IMR-90 (cell line): ENCODE measurements around the gene ARFIP2. TPM values are rescaled to one million over a fixed set of nuclear protein-coding genes. Genes with fewer than 3 reads are reported as not detected.
A peak's percentile ranks its signal among the peaks of the same experiment; 100 is the strongest.

Source experiments
- ATAC-seq: fragments of 200-7000 bp; cut with Tn5 transposase; 2 replicates; pipeline ENCODE4 v1.9.1; 2020; ENCODE audit warnings: low read depth, mild to moderate bottlenecking, moderate library complexity
- BruUV-seq: library from RNA; stranded (reverse); fragments of 400-500 nt; replicated peaks from 2 replicates; lab custom pipeline; 2021; lab: Mats Ljungman, UMichigan
- CTCF ChIA-PET: fragments of 300-600 bp; formaldehyde crosslinking; extraction: SDS; loops from one replicate; lab custom pipeline; 2021; ENCODE audit warnings: antibody characterized with exemption; lab: Yijun Ruan, JAX
- POLR2A ChIA-PET: fragments of 300-600 bp; sonication (Branson Sonifier 250); formaldehyde crosslinking; loops from one replicate; lab custom pipeline; 2022; ENCODE audit warnings: antibody characterized with exemption; ENCODE audit not compliant: unreplicated experiment; lab: Charles Lee
- DNase-seq: peaks from one replicate; pipeline ENCODE4 v3.0.0; 2013
- H2AFZ ChIP-seq: replicated peaks from 2 replicates; pipeline ENCODE3; 2013; ENCODE audit warnings: low read length, mild to moderate bottlenecking; ENCODE audit not compliant: poor library complexity
- H2AK5ac ChIP-seq: 2 replicates; pipeline ENCODE4 v1.6.1; 2013; ENCODE audit warnings: low read depth, low read length, inconsistent platforms
- H2AK9ac ChIP-seq: replicated peaks from 2 replicates; pipeline ENCODE3; 2013; ENCODE audit warnings: mild to moderate bottlenecking, low read depth, low read length, moderate library complexity; ENCODE audit not compliant: poor library complexity
- H2BK120ac ChIP-seq: 2 replicates; pipeline ENCODE4 v1.6.1; 2013; ENCODE audit warnings: low read depth, low read length, inconsistent platforms
- H2BK15ac ChIP-seq: 3 replicates; pipeline ENCODE4 v1.6.1; 2013; ENCODE audit warnings: low read depth, low read length, inconsistent platforms
- H2BK20ac ChIP-seq: 2 replicates; pipeline ENCODE4 v1.6.1; 2013; ENCODE audit warnings: low read depth, mild to moderate bottlenecking, inconsistent platforms, low read length, moderate library complexity
- H2BK5ac ChIP-seq: 2 replicates; pipeline ENCODE4 v1.6.1; 2013; ENCODE audit warnings: mild to moderate bottlenecking, low read depth, low read length, inconsistent platforms; ENCODE audit not compliant: poor library complexity, severe bottlenecking
- H3K14ac ChIP-seq: replicated peaks from 2 replicates; pipeline ENCODE4 v1.6.1; 2013; ENCODE audit warnings: low read depth, low read length, inconsistent platforms
- H3K18ac ChIP-seq: 2 replicates; pipeline ENCODE4 v1.6.1; 2013; ENCODE audit warnings: low read depth, low read length, control low read depth
- H3K23ac ChIP-seq: 2 replicates; pipeline ENCODE4 v1.6.1; 2013; ENCODE audit warnings: low read depth, low read length, inconsistent platforms
- H3K27ac ChIP-seq: 2 replicates; pipeline ENCODE4 v1.5.1; 2013; ENCODE audit warnings: mild to moderate bottlenecking, control low read depth, low read length; ENCODE audit not compliant: insufficient read depth
- H3K27me3 ChIP-seq: 2 replicates; pipeline ENCODE4 v1.6.1; 2013; ENCODE audit warnings: low read length; ENCODE audit not compliant: control insufficient read depth, insufficient read depth
- H3K36me3 ChIP-seq: 2 replicates; pipeline ENCODE4 v1.6.1; 2013; ENCODE audit warnings: low read length, mixed read lengths; ENCODE audit not compliant: control insufficient read depth, insufficient read depth
- H3K4ac ChIP-seq: 2 replicates; pipeline ENCODE4 v1.6.1; 2013; ENCODE audit warnings: low read depth, low read length, inconsistent platforms
- H3K4me1 ChIP-seq: 2 replicates; pipeline ENCODE4 v1.6.1; 2013; ENCODE audit warnings: low read length, mixed read lengths; ENCODE audit not compliant: control insufficient read depth, insufficient read depth
- H3K4me2 ChIP-seq: 2 replicates; pipeline ENCODE4 v1.6.1; 2013; ENCODE audit warnings: low read depth, mild to moderate bottlenecking, control low read depth, low read length, moderate library complexity
- H3K4me3 ChIP-seq: 2 replicates; pipeline ENCODE4 v1.5.1; 2013; ENCODE audit warnings: low read depth, mild to moderate bottlenecking, control low read depth, low read length, moderate library complexity; ENCODE audit not compliant: insufficient read depth
- H3K56ac ChIP-seq: 2 replicates; pipeline ENCODE4 v1.6.1; 2013; ENCODE audit warnings: low read length, inconsistent platforms; ENCODE audit not compliant: insufficient read depth; ENCODE audit errors: extremely low read depth
- H3K79me1 ChIP-seq, 2 experiments: 2 replicates each; pipeline ENCODE4 v1.6.1; 2013; ENCODE audit warnings: low read length in 2 of 2, inconsistent platforms in 1 of 2, low read depth in 1 of 2
- H3K9ac ChIP-seq: 2 replicates; pipeline ENCODE4 v1.6.1; 2013; ENCODE audit warnings: low read depth, low read length, control low read depth
- H3K9me1 ChIP-seq: 2 replicates; pipeline ENCODE4 v1.6.1; 2013; ENCODE audit warnings: low read length, inconsistent platforms; ENCODE audit not compliant: insufficient read depth
- H3K9me3 ChIP-seq: 2 replicates; pipeline ENCODE4 v1.6.1; 2013; ENCODE audit warnings: low read length; ENCODE audit not compliant: control insufficient read depth, insufficient read depth
- H4K20me1 ChIP-seq: 2 replicates; pipeline ENCODE4 v1.6.1; 2013; ENCODE audit warnings: low read length, inconsistent platforms; ENCODE audit not compliant: insufficient read depth
- H4K5ac ChIP-seq: 2 replicates; pipeline ENCODE4 v1.6.1; 2013; ENCODE audit warnings: mild to moderate bottlenecking, low read depth, low read length, control low read depth
- H4K8ac ChIP-seq, 2 experiments: 2 replicates each; pipeline ENCODE4 v1.6.1; 2013; ENCODE audit warnings: low read depth in 2 of 2, low read length in 2 of 2, control low read depth in 1 of 2, inconsistent platforms in 1 of 2
- H4K91ac ChIP-seq: 2 replicates; pipeline ENCODE4 v1.6.1; 2013; ENCODE audit warnings: low read depth, low read length, inconsistent platforms; ENCODE audit not compliant: insufficient read depth
- BHLHE40 ChIP-seq: fragments of 150-350 bp; IDR thresholded peaks from 2 replicates; pipeline ENCODE4 v1.6.1; 2016; ENCODE audit warnings: mild to moderate bottlenecking, low read depth, low read length
- CEBPB ChIP-seq: IDR thresholded peaks from 2 replicates; pipeline ENCODE4 v1.6.1; 2012; ENCODE audit warnings: low read depth, low read length, improper control_type of control experiment
- CHD1 ChIP-seq: IDR thresholded peaks from 2 replicates; pipeline ENCODE4 v1.6.1; 2012; ENCODE audit warnings: low read depth, low read length, improper control_type of control experiment
- FOS ChIP-seq: fragments of 150-350 bp; IDR thresholded peaks from 2 replicates; pipeline ENCODE4 v1.6.1; 2016; ENCODE audit warnings: low read depth, low read length
- MAFK ChIP-seq: IDR thresholded peaks from 2 replicates; pipeline ENCODE4 v1.6.1; 2012; ENCODE audit warnings: low read depth, low read length, improper control_type of control experiment
- MAZ ChIP-seq: IDR thresholded peaks from 2 replicates; pipeline ENCODE4 v1.6.1; 2012; ENCODE audit warnings: low read depth, mild to moderate bottlenecking, low read length, improper control_type of control experiment, moderate library complexity, borderline replicate concordance
- MXI1 ChIP-seq: IDR thresholded peaks from 2 replicates; pipeline ENCODE4 v1.6.1; 2012; ENCODE audit warnings: low read depth, mild to moderate bottlenecking, low read length, moderate library complexity, borderline replicate concordance
- NFE2L2 ChIP-seq: fragments of 150-350 bp; IDR thresholded peaks from 2 replicates; pipeline ENCODE4 v1.6.1; 2016; ENCODE audit warnings: low read depth, mild to moderate bottlenecking, low read length
- POLR2A ChIP-seq: IDR thresholded peaks from 2 replicates; pipeline ENCODE4 v1.6.1; 2012; ENCODE audit warnings: mild to moderate bottlenecking, low read depth, low read length
- RAD21 ChIP-seq: IDR thresholded peaks from 2 replicates; pipeline ENCODE4 v1.6.1; 2012; ENCODE audit warnings: low read length, improper control_type of control experiment
- RCOR1 ChIP-seq: IDR thresholded peaks from 2 replicates; pipeline ENCODE4 v1.6.1; 2012; ENCODE audit warnings: mild to moderate bottlenecking, low read length, improper control_type of control experiment; ENCODE audit not compliant: insufficient replicate concordance
- RFX5 ChIP-seq: IDR thresholded peaks from 2 replicates; pipeline ENCODE4 v1.8.0; 2012; ENCODE audit warnings: low read depth, mild to moderate bottlenecking, low read length, moderate library complexity
- SMC3 ChIP-seq: fragments of 150-350 bp; IDR thresholded peaks from 2 replicates; pipeline ENCODE4 v1.6.1; 2016; ENCODE audit warnings: low read depth, mild to moderate bottlenecking, antibody characterized with exemption, low read length, moderate library complexity
- WGBS, 2 experiments: methylation state at CpG; one replicate each; pipeline versions ENCODE4 v1.1.5 to v1.1.7; 2013; ENCODE audit warnings: missing lambda C conversion rate in 2 of 2; ENCODE audit not compliant: insufficient read length in 1 of 2; ENCODE audit errors: extremely low coverage in 2 of 2; 5-methylcytosine and 5-hydroxymethylcytosine counted together
- dilution Hi-C: fragments of 300-500 bp; cut with HindIII; formaldehyde crosslinking; loops from one replicate; pipeline ENCODE4 v1.14.3; 2018; ENCODE audit warnings: low sequenced_read_pairs; ENCODE audit not compliant: unreplicated experiment
- in situ Hi-C: fragments of 300-500 bp; cut with MboI; formaldehyde crosslinking; loops from 3 replicates; pipeline ENCODE4 v1.14.3; 2019; ENCODE audit warnings: low sequenced_read_pairs, inconsistent platforms, mixed read lengths
- intact Hi-C: fragments of 100-400 bp; cut with micrococcal nuclease; formaldehyde crosslinking; loops from 2 replicates; pipeline ENCODE4 v1.10.0; 2022
- polyA plus RNA-seq, 3 experiments: library from polyadenylated mRNA; depleted of rRNA; stranded (reverse); fragments of >200 nt; gene quantifications; 2 replicates each; pipeline ENCODE4 v1.2.3, GENCODE V29; 2012; ENCODE audit warnings: low replicate concordance in 1 of 3
- total RNA-seq: library from RNA; depleted of rRNA; stranded (reverse); fragments of >200 nt; gene quantifications from 2 replicates; pipeline ENCODE4 v1.2.3, GENCODE V29; 2012
- TF ChIP-seq, protein P1 (sequence below): conservative IDR thresholded peaks from 2 replicates; pipeline ENCODE4 v1.5.1; 2012; ENCODE audit warnings: mild to moderate bottlenecking, low read depth, low read length, improper control_type of control experiment
- TF ChIP-seq, protein P2 (sequence below): fragments of 150-350 bp; IDR thresholded peaks from 2 replicates; pipeline ENCODE4 v1.6.1; 2016; ENCODE audit warnings: low read depth, mild to moderate bottlenecking, low read length, moderate library complexity, borderline replicate concordance
- TF ChIP-seq, protein P3 (sequence below): fragments of 150-350 bp; IDR thresholded peaks from 2 replicates; pipeline ENCODE4 v1.6.1; 2017; ENCODE audit warnings: mild to moderate bottlenecking, antibody characterized with exemption, low read length, low read depth

The ARFIP2 gene
- total and polyA plus RNA-seq, 2 of the 4 experiments (the other 2 are of a cell fraction), result 84.4 to 93.9 TPM

DNA sequence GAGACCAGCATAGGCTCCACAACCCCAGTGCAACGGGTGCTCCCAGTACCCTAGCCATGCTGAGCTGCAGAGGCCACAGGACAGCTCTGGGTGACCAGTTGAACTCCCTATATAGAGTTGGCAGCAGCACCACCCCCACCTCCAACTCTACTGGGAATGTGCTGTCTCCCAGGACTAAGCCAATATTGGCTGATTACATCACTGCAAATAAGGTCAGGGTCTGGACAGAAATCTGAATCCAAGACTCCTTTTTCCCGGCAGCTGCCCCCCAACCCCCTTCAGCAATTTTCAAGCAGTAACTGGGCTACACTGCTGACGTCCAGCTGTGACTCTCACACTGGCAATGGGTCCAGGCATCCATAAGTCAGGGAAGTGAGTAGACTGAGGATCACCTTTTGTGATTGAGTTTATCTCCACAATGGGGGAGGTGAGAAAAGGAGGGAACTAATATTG is 40.2 kb downstream of the ARFIP2 start, which contains the start of gene HPX:
Gene HPX (minus strand): TSS at position 82 of the 453 bp plus-strand sequence. CDS start 24 bp downstream, at position 58.
- DNase-seq (no peak), ATAC-seq (no peak)
- POLR2A ChIA-PET, result no interaction called here
- Histone ChIP-seq H4K20me1 (no peaks in the 10 kb centered on the region), H2AFZ (peak within 1 kb of the TSS; percentile 36), H3K4me2 (no peak within 1 kb of the TSS), H3K14ac (no peak within 1 kb of the TSS), H3K9ac (no peak within 1 kb of the TSS), H3K79me1 (no peaks in the 10 kb centered on the region), H3K4ac (no peak within 1 kb of the TSS), H3K9me3 (no peaks in the 10 kb centered on the region), H3K9me1 (no peaks in the 10 kb centered on the region), H3K27ac (no peak within 1 kb of the TSS), H3K27me3 (no peaks in the 10 kb centered on the region), H3K23ac (no peak within 1 kb of the TSS), H3K36me3 (no peaks in the 10 kb centered on the region), H4K5ac (no peak within 1 kb of the TSS), H2AK5ac (no peak within 1 kb of the TSS), H2BK120ac (no peak within 1 kb of the TSS), H4K8ac (no peak within 1 kb of the TSS), H2BK5ac (no peak within 1 kb of the TSS), H3K4me3 (no peak within 1 kb of the TSS), H3K56ac (no peak within 1 kb of the TSS), H2AK9ac (no peak within 1 kb of the TSS), H3K4me1 (no peaks in the 10 kb centered on the region), H2BK20ac (no peak within 1 kb of the TSS), H3K18ac (no peak within 1 kb of the TSS), H4K91ac (no peak within 1 kb of the TSS), H2BK15ac (no peak within 1 kb of the TSS)
- in situ Hi-C loops, result loop anchor here (5.0 kb wide), 1 partner anchor 59 kb away; no protein-coding TSS in a partner anchor
- CTCF ChIA-PET, result interaction anchor here (1.2 to 6.7 kb wide), 2 partner anchors 56 to 62 kb away, joined by 3 to 107 read pairs; no protein-coding TSS in a partner anchor
- BruUV-seq, result no TSS peak
- TF ChIP-seq NFE2L2, result no peak
- TF ChIP-seq SMC3, result no peak
- no peak for TF ChIP-seq RFX5
- TF ChIP-seq FOS, result no peak
- no peak for TF ChIP-seq POLR2A
- no peak for TF ChIP-seq RCOR1
- TF ChIP-seq MAFK, result no peak
- TF ChIP-seq, protein P1, sequence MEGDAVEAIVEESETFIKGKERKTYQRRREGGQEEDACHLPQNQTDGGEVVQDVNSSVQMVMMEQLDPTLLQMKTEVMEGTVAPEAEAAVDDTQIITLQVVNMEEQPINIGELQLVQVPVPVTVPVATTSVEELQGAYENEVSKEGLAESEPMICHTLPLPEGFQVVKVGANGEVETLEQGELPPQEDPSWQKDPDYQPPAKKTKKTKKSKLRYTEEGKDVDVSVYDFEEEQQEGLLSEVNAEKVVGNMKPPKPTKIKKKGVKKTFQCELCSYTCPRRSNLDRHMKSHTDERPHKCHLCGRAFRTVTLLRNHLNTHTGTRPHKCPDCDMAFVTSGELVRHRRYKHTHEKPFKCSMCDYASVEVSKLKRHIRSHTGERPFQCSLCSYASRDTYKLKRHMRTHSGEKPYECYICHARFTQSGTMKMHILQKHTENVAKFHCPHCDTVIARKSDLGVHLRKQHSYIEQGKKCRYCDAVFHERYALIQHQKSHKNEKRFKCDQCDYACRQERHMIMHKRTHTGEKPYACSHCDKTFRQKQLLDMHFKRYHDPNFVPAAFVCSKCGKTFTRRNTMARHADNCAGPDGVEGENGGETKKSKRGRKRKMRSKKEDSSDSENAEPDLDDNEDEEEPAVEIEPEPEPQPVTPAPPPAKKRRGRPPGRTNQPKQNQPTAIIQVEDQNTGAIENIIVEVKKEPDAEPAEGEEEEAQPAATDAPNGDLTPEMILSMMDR, result no peak
- TF ChIP-seq, protein P2, sequence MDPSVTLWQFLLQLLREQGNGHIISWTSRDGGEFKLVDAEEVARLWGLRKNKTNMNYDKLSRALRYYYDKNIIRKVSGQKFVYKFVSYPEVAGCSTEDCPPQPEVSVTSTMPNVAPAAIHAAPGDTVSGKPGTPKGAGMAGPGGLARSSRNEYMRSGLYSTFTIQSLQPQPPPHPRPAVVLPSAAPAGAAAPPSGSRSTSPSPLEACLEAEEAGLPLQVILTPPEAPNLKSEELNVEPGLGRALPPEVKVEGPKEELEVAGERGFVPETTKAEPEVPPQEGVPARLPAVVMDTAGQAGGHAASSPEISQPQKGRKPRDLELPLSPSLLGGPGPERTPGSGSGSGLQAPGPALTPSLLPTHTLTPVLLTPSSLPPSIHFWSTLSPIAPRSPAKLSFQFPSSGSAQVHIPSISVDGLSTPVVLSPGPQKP, result no peak
- TF ChIP-seq RAD21, result no peak
- no peak for TF ChIP-seq BHLHE40
- TF ChIP-seq CHD1, result no peak
- no peak for TF ChIP-seq CEBPB
- TF ChIP-seq MXI1, result no peak
- TF ChIP-seq, protein P3, sequence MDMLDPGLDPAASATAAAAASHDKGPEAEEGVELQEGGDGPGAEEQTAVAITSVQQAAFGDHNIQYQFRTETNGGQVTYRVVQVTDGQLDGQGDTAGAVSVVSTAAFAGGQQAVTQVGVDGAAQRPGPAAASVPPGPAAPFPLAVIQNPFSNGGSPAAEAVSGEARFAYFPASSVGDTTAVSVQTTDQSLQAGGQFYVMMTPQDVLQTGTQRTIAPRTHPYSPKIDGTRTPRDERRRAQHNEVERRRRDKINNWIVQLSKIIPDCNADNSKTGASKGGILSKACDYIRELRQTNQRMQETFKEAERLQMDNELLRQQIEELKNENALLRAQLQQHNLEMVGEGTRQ, result no peak
- TF ChIP-seq MAZ, result no peak
- intact Hi-C loops, result no loop called here
- dilution Hi-C loops, result no loop called here
- no CpG with 5 or more reads among the region's 3 CpGs for WGBS, 2 experiments
